ENCODE results near the gene CERT1.

- TF ChIP-seq ZNF274 (IDR thresholded peaks at IDR 0.05; ENCODE audit: low read depth, low read length): no peak
- TF ChIP-seq YY1 (IDR thresholded peaks at IDR 0.05; ENCODE audit: insufficient read depth, insufficient read length): no peak
- no peak for TF ChIP-seq SUZ12 (IDR thresholded peaks at IDR 0.05; ENCODE audit: extremely low read depth, insufficient read depth, insufficient read length)
Measured at GRCh38 chr5:75338408-75338807, 173.0 kb downstream of the CERT1 start.

Measured in NT2/D1 (cell line).